Measurements from ENCODE around the gene DHRS12.

DHRS12 gene

DNA sequence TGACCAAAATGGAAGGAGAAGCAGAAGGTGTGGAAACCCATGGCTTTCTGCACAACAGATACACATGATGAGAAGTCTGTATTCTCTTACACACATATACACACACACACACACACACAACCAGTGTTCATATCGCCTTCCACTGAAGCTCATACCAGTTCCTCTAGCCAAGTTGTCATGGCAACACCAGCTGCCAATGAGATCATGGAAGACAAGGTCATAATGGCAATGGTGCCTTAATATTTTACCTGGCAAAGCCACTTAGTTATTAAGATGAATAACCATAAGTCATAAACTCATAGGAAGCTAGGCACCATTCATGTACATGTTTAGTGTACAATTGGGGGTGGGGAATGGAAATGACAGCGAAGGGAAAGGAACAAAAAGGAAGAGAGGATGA, 2.6 kb upstream of the DHRS12 start:
- peak; percentile 41 for DNase-seq (ENCODE audit: low read depth)

DNA sequence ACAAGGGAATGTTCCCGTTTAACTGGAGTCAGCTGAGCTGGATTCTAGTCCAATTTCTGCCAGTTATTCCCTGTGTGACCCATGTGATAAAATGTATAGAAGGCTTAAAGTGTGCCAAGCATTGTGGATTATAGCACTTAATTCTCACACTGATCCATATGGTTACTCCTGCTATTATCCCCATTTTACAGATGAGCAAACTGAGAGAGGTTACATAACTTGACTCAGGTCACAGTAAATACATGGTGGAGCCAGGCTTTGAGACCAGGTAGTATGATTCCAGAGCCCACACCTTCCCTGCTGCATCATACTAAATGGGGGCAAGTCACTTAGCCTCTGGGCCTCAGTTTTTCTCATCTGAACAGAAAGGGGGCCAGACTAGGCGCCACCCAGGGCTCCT, 2.0 kb upstream of the DHRS12 start:
- DNase-seq (ENCODE audit: low read depth), result no peak

DNA sequence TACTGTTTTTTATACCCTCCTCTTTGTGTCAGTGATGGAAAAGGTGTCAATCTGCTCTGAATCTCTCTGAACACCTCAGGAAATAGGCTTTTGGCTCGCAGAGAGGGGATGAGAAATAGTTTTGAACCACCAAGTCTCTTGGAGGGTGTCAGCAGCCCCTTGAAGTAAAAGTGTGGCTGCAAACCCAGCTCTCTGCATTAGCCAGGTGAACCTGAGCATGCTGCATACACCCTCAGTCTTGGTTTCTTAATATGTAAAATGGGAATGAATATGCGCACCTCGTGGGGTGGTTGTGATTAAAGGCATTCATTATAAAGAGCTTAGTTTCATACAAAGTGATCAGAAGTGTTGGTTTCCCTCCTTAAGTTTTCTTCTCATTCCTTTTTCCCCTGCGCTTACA, 1.4 kb upstream of the DHRS12 start:
- DNase-seq (ENCODE audit: low read depth), result no peak

DNA sequence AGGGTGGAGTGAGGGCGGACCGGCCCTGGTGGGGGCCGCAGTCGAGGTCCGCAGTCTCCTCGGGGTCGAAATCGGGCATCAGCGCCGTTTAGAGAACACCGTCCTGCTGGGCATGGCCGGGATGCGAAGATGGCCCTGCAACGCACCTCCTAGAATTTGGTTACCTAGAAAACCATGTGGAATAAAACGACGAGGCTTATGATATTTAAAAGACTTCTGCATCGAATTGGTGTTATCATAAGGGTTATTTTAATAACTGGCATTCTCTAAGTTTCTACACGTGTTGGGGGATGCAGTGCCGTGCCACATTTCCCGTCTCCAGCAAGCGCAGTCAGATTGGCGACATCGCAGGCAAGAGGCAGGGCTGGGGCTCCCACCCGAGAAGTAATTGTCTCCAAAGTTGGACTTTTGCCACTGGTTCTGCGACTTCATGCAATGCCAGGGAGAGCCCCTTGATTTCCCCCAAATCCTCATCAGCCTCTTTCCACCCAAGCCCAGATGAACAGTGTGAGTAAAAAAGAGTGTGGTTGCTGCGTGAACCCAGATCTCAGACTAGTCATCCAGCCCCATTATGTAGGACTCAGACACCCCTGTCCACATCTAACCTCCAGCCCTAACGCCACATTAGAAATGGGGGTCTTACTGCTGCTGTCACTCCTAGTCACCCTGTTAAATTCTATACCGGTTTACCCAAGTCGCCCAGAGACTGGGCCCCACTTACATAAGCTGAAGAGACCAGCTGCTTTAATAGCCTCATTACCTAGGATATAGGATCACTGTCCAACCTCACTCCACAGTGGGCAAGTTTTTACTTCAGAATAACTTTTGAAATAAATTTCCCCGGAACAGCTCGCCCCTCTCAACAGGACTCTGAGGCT, 571 bp upstream of the DHRS12 start:
- DNase-seq (ENCODE audit: low read depth), result no peak

DNA sequence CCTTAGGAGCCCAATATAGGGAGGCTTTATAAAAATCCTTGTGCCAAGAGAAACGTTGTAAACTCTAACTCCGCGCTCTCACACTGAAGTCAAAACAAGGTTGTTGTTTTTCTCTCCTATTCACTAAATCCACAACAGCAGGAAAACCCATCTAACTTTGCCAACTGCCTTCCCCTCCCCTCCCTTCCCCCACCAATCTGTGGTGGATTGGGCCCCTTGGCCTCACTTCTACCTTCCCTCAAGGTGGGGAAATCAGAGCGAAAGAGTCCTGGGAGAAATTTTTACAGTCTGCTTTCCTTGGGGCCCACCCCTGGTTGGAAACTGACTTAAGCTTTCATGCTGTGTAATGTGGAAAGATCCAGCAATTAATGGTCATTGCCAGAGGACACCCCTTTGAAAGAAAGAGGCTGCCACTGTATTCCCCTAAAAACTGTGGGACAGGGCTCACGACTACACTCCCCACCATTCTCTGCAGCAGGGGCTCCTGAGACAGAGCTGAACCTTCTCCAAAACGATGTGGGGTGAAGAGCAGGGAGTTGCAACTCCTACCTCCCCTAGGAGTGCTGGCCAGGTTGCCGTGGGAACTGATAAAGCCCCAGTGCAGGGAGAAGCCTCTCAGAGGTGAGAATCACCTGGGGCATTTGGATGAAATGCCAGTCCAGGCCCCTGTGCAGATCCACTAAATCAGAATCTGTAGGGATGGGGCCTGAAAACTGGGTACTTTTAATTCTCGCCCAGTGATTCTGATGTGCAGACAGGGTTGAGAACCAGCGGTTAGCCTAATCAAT, 1.1 kb downstream of the DHRS12 start:
- DNase-seq (ENCODE audit: low read depth), result no peak

DNA sequence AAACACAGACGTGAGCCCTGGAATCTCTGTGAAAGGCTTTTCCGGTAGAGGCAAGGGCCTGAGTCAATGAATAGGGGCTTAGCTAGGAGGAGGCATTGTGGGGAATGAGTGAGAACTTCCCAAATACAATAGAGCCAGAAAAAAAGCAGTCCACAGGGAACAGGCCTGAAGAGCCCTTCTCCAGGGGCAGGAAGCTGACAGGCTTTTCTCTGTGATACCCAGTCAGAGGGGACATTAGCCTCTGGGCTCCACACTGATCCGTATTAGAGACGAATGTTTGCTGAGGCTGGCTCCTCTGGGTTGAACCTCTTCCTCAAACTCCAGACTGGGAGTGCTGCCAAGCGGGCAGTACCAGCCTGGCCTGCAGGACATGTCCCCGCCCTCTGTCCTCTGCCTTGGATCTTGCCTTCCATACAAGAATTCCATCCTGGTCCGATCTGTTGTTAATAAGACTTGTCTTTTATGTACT, 2.3 kb downstream of the DHRS12 start:
- DNase-seq (ENCODE audit: low read depth), result no peak

DNA sequence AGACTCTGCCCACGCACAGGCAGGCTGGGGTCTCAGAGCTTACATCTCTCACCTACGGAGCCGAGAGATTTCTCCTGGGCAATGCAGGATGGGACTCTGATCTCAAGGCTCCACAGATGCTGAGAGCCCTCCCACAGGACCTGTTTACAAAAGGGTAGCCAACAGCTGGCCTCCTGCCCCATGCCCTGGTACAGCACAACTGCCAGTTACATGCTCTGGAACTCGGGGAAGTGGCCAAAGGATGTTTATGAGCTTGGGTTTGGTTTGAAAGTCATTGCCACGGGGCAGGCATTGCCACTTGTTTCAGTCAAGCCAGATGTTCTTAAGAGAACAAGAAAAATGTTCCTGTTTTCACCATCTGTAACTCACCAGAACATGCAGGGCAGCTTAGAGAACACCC, 3.5 kb downstream of the DHRS12 start:
- no peak for DNase-seq (ENCODE audit: low read depth)

DNA sequence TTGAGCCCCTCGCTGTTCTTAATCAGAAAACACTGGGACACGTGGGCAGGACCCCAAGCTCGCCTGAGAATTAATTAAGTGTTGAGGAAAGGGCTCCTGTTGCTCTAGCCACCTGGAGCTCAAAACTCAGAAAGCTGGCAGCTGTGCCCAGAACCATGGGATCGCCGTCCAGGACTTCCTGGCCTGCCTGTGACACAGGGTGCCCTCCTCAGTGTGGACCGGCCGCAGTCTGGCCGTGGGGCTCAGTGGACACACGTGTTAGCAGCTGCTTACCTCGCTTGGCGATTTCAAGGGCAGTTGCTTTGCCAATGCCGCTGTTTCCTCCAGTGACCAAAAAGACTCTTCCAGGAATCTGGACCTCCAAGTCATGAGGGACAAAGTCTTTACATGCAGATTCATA, 4.7 kb downstream of the DHRS12 start:
- DNase-seq (ENCODE audit: low read depth), result no peak

DNA sequence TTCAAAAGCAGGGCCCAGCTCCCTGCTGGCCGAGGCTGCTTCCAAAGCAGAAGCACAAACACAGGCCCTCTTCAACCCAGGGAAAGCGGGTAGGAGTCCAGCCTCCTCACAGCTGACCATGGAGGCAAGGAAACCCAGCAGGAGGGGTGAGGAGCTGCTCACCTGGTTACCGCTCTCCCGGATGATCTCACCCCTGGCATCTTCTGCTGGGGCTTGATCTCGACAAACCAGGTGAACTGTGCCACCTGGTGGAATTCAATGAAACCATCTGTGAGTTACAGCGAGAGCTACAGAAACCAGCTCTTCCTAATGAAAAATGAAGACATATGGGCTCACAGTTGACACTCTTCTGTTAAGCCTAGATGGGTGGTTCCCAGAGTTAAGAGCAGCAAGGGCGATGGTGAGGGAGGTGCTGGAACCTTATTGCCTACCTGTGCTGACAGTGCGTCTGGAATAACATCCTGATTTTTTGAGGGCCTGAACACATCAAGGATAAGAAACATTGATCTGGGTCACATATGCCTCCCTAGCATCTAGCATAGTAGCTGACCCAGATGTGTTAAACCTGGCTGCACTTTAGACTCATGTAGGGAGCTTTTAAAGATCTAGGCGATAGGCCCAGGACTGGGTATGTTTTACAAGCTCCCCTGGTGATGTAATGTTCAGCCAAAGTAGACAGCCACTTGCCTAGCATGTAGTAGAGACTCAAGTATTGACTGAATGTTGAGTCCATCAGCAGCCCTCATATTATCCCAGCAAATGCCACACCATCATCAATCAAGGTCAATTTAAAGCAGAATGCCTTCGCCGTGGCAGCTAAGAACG, 6.1 kb downstream of the DHRS12 start:
- peak; percentile 60 for DNase-seq (ENCODE audit: low read depth)

DNA sequence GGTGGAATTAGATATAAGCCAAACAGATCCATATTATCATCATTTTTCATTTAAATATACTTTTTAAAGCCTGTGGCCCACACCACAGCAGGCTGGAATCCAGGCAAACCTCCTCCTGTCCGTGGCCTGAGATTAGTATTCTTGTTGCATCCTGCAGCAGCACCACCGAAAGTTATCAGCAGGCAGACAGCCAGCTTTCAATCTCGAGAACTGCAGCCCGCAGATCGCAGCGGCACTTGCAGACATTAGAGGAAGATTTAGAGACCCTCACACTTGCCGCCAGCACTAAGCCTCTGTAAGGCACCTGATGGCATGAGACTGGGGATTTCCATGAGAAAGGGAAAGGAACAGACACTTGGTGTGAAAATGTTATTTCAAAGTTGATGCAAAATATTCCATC, 7.4 kb downstream of the DHRS12 start:
- no peak for DNase-seq (ENCODE audit: low read depth)

DNA sequence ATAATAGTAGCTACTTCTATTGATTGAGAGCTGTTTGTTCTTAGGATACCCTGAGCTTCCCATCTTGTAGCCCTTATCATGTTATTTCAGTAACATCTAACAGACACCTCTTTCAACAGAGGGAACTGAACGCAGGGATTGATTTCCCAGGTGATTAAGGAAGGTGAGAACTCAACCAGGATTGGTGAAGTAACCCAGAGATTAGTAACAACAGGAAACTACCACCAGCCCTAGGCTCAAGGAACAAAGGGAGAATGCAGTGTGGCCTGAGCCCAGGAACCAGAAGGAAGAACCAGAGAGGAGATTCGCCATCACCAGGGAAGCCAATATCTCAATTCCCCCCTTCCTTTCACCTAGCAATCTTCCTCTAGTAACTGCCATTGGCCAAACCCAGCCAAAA, 8.5 kb downstream of the DHRS12 start:
- DNase-seq (ENCODE audit: low read depth), result no peak

DNA sequence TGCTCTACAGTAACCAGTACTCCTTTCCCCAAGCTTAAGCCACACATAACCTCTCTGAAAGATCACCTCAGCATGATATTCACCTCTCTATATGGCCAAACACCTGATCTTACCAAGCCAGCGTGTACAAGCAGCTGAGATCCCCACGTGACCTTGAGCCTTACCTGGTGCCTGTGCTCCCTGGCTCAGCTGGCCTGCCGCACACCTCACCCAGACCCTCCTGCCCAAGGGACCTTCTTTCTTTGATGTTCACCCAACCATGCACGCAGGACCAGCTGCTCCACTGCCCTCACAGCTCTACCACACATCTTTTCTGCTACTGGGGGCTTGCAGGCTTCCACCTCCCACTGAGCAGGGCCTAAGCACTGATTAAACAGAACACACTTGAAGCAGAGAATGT, 9.0 kb downstream of the DHRS12 start:
- DNase-seq (ENCODE audit: low read depth), result no peak

DNA sequence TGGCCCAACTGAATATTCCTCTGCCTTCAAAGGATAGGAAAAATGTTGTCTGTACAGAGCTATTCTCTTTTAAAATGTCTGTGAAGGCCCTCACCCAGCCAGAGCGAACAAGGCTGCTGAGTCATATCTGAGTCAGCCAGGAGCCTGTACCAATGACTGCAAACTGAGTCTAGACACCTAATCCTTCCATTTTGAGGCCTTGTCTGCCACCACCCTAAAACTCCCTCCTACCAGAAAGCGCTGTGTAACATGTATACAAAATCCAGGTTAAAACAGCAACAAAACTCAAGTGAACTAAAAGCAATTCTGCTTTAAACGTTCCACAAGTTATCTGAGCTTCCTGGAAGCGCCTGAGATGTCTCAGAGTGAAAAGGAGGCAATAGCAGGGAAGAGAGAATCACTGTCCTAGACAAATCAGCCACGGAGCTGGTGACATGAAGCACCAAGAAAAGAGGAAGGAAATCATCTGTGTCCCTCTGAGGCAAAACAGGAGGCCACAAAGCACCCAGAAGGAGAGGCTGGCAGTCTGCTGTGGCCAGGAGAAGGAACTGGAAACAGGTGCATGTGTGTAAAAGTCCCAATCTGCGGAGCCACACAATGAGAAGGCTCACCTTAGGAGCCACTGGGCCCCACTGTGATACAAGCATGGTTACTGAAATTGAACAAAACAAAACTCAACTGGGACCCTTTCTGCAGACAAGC, 10.2 kb downstream of the DHRS12 start:
- peak; percentile 87 for DNase-seq (ENCODE audit: low read depth)

DNA sequence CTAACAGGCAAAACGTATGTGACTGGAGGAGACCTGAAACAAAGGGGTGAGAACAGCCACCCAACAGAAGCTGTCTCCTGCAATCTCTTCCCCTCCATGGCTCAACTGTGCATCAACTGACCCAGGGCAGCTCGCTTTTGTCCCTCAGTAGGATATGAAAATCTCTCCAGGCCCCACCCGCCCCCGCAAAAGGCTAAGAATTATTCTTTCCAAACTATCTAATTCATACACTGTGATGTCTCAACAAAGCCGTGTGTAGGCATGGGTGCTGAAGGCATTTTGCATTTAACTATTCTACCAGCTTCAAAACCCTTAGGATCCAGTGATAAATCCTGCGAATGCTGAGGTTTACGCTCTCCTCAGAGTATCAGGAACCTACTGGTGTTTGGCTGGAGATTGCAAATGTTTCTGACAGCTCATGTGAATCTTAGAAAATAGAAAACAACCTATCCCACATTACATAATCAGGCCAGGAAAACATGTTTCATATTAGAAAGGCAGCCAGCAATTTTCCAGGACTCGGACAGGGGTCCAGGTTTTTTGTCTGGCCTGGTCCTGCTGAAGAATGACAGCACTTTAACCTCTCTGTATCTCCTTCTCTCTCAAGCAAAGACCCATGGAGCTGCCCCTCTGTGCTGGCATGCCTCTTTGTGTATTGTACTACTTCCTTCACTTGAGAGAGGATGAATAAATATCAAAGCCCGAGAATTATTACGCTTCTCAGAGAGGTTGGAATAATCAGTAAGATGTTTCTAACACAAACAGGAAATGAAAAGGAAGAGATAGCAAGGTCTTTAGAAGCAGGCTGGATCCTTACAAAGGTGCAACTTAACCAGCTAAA, 17.3 kb downstream of the DHRS12 start:
- peak; percentile 53 for DNase-seq (ENCODE audit: low read depth)

DNA sequence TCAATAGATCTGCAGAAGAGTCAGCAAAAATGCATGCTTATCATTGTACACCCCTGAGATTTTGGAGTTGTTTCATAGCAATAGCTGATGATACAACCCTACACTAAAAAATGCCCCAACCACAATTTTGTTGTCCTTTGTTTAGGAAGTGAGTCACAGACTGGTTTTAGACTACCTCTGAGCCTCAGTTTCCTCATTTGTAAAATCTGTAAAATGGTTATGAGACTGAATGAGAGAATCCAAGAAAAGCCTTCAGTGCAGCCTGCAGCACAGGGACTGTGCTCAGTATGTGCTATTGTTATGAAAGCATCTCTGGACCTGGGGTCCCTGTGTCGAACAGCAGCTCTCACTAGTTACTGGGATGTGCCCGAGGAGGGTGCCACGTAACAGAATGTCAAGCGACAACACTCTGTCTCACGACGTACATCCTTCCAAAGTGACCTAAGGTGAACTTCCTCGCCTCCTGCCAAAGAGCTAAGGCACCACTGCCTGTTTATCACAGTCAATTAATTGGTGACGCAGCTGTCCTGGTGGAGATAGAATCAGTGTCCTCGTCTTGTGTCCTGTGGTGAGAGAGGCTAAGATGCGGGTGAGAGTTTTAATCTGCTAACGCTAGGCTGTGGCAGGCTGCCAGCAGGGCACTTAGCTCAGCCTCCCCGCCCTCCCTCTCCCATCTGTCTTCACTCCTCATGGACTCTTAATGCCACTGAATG, 18.1 kb downstream of the DHRS12 start:
- peak; percentile 48 for DNase-seq (ENCODE audit: low read depth)

DNA sequence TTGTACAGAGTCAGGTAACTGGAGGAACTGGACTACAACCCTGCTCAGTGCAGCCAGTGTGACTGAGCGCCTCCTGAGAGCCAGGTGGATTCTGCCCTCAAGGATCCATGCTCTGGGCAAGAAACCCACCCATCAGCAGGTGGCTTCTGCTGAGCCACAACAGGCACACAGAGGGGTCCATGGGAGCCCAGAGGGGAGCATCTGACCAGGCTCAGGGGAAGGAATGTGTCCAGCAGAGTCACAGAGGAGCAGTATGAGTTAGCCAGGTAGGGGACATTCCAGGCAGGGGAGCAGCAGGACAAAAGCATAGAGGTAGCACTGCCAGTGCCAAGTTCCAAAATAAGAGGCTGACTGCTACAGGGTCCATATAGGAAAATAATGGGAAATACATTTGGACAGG, 19.9 kb downstream of the DHRS12 start:
- DNase-seq (ENCODE audit: low read depth), result no peak

DNA sequence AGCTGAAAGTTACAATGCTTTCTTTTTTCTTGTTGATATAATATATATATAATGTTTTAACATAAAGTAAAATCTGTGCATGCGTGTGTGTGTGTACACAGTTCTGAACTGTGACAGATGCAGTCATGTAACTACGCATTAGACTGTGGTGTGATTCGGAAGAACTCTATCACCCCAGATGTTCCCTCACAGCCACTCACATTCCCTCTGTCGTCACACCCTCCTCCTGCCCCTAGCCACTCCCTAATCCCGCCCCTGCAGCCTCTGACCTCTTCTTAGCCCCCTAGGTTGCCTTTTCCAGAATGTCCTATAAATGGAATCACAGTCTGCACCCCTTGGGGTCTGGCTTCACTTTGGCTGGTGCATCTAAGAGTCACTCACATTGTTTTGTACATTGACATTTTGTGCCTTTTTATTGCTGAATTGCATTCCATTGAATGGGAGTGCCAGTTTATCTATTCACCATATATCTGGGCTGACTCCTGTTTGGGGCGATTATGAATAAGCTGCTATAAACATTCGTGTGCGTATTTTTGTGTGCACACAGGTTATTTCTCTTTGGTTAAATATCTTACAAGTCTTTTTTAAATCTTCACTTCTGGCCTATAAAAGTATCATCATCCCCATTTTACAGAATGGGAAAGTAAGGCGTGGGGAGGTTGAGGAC, 20.4 kb downstream of the DHRS12 start:
- DNase-seq (ENCODE audit: low read depth), result no peak

DNA sequence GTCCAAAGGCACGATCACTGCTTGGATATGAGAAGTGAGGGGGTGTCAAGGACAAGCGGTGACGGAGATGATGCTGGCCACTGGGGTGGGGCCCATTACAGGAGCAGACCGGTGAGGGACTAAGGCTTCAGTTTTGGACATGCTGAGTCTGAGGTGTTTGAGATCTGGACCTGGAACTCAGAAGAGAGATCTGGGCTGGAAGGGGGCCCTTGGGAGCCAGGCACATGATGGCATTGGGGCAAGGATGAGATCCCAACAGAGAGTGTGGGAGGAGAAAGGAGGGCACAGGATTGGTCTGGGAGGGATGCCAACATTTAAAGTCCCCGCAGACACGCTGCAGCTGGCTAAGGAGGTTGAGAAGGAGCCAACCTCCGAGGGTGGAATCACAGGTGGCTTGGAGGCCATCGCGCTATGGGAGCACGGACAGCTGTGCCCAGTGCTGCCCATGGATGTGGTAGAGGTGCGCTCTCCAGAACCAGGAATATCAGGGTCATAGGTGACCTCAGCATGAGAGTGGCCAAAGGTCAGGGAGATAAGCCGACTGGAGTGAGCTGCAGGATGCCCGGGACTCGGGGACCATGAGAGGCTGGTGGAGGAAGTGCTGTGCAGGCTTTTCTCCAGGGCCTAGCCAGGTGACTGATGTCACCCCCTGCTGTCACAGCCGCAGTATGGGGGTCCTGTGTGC, 21.8 kb downstream of the DHRS12 start:
- DNase-seq (ENCODE audit: low read depth), result no peak
